ENCODE data around the gene ABLIM3.
A peak's percentile ranks its signal among the peaks of the same experiment; 100 is the strongest.

The ABLIM3 gene

DNA sequence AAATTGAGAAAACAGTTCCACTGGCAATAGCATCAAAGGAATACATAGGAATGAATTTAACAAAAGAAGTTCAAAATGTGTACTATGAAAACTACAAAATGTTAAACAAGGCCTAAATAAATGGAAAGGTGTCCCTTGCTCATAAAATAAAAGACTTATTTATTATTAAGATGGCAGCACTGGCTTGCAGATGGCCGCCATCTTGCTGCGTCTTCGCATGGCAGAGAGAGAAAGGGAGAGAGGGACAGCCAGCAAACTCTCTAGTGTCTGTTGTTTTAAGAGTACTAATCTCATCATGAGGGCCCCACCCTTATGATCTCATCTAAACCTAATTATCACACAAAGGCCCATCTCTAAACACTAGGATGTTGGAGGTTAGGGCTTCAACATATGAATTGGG, 47.1 kb downstream of the ABLIM3 start:
- DNase-seq (ENCODE audit: low spot score) = no peak

DNA sequence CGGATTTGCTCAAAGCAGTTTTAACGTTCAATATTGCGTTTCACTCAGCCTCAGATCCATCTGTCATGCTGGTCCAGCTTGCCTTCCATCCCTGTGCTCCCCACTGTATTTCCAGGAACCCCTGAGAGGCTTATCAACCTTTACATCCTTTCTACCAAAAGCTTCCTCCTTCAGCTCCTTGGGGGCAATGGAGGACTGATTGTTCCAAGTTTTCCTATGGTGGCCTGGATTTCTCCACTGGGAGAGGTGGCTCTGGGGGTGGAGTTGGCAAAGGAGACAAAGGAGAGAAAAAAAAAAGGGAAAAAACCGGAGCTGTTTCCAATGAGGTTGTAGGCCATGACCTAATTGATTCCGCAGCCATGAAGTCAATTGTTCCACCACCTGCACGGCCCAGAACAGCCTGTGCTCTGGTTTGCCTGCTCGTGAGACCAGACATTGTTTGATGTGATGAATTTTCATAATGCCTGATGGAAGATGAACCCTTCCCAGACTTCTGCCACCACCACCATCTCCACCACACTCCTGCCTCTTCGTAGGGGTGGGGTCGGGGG, 54.1 kb downstream of the ABLIM3 start:
- no peak for DNase-seq (ENCODE audit: low spot score)

DNA sequence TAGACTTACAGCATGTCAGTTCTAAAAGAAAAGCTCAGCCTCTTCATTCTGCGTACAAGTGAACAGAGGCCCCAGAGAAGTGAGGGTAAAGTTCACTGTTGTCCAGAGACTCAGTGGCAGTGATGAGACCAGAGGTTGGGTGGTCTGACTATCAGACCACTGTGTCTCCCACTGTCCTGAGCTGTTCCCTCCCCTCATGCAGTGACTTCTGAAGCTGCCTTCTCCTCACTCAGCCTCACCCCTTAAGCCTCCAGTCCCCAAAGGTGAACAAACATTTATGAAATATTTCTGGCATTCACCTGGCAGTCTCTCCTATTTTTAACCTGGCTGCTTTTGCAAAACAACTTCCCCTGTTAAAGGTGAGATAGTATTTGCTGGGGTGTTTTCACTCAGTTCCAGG, 54.7 kb downstream of the ABLIM3 start:
- DNase-seq (ENCODE audit: low spot score) = no peak

DNA sequence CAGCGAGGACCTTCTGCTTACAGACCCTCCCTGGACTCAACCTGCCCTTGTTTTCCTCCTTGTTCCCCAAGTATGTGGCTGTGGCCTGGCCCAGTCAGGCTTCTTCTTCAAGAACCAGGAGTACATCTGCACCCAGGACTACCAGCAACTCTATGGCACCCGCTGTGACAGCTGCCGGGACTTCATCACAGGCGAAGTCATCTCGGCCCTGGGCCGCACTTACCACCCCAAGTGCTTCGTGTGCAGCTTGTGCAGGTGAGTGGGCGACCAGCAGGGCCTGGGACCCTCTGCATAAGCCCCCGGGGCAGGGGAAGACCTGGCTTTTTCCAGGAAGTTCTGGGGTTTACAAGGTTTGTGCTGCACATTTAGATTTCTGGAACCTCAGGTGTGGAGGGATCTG, 56.9 kb downstream of the ABLIM3 start:
- no peak for DNase-seq (ENCODE audit: low spot score)

DNA sequence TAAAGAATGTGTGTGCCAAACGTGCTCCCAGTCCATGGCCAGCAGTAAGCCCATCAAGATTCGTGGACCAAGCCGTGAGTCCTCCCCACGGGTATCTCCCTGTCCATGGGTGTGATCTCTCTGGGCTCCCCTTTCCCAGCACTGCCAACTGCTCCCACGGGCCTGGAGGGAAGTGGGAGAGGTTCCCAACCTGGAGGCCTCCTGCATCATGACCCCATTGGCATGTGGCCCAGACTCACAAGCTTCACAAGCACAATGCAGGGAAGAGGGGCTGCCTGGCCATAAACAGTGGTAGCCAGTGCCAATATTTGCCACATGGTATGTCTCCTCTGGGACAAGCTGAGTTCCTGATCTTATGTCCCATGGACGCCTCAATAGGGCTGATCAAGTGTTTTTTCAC, 59.1 kb downstream of the ABLIM3 start:
- no peak for DNase-seq (ENCODE audit: low spot score)

DNA sequence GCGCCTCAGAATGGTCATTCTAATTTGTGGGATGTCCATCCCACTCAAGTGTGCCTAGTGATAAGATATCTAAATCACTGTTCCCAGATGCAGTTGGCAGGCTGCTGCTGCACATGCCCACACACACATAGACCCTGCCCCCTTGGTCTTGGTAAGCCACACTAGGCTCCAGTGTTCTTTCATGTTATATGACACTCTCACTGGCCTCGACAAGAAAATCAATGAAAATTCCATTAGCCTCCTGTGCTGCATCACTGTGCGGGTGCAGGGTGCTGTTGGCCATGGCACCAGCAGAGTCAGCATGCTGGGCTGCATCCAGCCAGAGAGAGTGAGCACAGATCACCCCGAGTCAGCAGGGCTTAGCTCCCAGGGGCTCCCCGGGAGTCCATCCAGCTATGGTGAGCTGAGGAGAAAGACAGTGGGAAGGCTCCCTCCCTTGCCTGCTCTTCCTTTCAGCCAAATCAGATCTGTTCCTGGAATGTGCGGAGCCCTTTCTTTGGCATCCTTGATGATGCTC, 59.9 kb downstream of the ABLIM3 start:
- no peak for DNase-seq (ENCODE audit: low spot score)

DNA sequence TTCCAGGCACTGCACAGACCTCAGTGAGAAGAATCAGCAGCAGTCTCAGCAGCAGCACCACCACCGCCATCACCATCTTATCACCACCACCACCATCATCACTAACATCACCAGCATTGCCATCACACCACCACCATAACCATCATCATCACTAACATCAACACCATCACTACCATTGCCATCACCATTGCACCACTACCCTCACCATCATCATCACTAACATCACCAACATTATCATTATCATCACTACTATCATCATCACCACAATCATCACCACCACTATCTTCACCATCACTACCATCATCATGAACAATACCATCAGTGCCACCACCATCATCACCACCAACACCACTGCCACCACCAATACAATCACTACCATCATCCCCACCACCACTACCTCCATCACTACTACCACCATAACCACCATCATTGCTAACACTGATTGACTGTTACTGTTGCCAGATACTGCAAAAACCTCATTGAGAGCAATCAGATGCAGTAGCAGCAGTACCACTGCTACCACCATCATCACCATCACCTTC, 61.7 kb downstream of the ABLIM3 start:
- no peak for DNase-seq (ENCODE audit: low spot score)

DNA sequence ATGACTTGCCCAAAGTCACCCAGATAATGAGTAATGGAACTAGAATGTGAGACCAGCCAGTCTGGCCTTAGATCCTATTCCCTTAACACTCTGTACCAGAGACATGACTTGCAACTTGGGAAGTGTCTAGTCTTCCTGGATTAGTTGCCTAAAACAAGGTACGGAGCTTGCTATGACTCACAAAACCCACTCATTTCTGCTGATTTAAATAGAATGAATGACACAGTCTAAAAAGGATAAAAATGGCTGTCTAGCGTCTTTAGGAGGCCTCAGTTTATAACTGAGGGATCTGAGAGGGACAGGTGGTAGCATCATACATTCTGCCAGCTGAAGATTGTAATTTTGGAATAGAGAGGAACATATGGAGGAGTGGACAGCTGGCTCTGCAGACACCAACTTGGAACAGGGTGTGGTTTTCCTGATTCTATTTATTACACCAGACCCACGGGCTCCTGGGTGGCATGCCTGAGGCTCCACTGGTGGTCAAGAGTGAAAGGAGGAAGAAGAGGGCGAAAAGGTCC, 62.7 kb downstream of the ABLIM3 start:
- peak; percentile 61 for DNase-seq (ENCODE audit: low spot score)

DNA sequence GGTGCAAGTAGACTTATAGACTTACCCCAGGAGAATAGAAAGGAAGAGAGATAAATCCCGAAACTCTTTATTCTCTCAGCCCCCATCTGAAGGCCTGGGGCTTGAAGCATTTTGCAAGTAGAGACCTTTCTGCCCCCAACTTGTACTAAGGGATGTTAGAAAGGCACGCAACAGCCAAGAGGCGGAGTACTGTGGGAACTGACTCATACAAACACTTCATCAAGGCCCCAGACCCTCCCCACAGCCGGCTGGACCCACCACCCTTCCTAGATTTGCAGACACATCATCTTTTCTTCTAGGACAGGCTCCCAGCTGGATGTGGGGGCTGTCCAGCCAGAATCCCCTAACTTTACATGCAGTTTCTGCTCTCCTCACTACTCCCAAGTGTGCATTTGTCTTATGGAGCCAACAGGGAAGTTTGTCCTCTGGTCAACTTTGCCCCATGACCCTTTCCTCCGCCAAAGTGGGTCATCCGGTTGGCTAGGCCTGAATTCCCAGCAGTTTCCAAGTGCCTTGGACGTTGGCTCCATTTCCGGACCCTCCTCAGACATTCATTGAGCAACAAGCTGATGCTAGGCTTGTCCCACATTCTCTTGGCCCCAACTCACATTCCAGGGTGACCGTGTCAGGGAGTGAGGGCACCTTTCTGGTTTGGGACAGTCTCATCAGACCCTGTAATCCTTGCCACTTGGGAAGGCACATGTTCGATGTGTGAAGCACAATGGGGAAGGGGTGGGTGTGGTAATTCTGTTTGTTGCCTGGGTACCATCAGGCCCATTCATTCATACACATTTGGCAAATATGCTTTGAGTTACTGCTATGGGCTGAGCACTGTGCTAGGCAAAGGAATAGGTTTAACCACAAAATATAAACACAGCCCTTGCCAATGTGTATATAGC, 64.6 kb downstream of the ABLIM3 start:
- no peak for DNase-seq (ENCODE audit: low spot score)

DNA sequence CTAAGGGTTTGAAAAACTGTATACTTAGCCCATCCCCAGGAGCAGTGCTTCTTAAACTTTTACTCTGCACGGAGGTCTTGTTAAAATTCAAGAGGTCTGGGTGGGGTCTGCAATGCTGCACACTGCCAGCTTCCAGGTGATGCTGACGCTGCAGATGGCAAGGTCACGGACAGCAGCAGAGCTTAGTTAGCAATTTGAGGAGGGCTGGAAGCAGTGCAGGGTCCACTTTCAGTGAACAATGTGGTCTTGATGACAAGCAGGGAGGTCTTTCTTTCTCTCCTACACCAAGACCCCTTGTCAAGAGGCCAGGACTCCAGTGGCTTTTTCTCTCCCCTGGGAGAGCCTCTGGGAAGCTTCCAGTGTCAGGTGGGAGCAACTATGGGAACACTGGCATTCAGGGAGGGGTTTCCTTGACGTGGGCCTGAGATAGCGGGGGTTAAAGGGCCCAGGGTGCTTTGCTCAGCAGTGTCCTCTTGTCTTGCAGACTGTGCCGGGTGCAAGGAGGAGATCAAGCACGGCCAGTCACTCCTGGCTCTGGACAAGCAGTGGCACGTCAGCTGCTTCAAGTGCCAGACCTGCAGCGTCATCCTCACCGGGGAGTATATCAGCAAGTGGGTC, 65.3 kb downstream of the ABLIM3 start:
- DNase-seq (ENCODE audit: low spot score) = no peak

DNA sequence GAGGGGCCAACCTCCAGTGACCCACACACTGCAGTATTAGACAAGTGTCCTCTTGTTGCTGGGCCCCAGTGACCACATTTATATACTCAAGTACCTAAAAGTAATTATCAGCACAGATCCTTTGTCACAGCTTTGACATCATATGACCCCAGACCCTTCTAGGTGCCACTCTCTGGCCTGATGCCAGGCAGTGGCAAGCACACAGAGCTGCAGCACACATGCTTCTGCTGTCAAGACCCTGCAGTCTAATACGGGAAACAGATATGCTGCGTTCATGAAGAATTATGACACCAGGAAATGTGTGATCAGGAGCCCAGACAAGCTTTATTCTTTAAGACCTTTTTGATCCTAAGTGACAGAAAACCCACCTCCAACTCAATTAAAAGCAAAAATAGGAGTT, 66.5 kb downstream of the ABLIM3 start:
- no peak for DNase-seq (ENCODE audit: low spot score)

DNA sequence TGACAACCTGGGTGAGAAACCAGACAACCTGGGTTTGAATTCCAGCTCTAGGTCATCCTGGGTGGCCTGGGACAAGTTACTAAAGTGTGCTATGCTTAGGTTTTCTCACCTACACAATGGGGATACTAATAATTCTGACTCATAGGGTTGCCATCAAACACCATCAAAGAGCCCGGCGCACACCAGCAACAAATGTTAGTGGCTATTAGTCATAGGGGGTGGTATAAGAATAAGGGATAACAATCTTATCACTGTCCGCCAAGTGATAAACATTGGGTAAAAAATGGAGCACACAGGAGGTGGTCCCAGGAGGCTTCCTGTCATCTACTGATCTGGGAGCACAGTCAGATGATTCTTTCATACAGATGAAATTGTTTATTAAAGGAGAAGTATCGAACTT, 68.9 kb downstream of the ABLIM3 start:
- peak; percentile 76 for DNase-seq (ENCODE audit: low spot score)

DNA sequence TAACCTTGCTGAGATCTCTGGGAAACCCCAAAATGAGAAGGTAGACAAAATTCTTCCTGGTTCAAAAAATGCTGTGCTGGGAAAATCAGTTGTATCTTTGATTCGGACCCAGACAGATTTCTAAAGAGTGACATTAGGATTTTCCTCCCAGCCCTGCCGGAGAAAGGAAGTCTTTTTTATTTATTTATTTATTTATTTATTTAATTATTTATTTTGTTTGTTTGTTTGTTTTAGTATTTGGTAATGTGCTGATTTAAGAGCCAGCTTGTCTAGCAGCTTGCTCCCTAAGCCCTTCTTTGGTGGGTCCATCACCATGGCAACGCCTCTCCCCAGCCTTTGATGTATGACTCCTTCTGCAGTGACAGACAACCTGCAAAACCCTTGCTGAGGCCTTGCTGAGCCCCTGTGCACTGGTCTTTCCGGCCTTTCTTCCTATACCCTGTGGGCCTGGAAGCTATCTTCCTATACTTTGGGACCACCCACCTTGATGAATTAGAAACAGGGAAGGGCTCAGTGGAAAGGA, 69.7 kb downstream of the ABLIM3 start:
- DNase-seq (ENCODE audit: low spot score) = no peak

DNA sequence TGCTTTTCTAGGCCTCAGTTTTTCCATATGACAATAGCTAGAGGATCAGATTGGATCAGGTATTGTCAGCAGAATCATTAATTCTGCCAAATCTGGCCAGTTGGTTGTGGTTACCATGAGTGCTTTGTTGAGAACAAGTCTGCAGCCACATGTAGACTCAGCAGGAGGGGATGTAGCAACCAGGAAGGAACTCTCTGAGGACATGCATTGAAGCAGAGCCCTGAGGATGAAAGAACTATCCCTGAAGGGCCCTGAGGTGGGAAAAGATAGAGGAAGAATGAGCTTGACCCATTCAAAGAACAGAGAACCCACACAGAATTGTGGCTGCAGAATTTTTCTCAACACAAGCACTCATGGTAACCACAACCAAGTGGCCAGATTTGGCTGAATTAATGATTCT, 70.3 kb downstream of the ABLIM3 start:
- DNase-seq (ENCODE audit: low spot score) = no peak

DNA sequence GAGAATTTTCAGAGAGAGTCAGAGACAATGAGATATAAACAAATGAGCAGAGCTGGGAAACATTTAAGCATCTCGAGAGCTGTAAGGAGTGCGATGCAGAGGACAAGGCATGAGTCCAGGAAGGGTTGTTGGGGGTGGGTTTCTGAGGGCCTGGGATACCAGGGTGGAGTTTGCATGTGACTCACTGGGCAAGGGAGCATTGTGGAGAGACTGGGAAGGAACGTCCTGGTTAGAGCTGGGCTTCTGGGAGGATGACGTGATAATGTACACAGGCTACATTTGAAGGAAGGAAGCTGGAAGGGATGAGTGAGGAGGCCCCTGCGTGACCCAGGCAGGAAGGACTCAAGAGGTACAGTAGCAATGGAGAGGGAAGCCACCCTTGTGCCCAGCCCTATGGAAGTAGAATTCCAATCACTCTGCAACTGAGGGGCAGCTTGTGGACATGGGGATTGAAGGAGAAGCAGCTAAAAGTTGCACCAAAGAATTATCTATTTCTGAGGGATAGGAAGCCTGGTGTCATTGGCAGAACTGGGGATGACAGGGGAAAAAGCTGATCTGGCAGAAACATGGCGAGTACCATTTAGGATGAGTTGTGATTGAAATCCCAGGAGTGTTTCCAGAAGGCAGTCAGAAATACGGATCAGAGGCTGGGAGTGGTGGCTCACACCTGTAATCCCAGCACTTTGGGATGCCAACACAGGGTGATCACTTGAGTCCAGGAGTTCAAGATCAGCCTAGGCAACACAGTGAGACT, 71.1 kb downstream of the ABLIM3 start:
- DNase-seq (ENCODE audit: low spot score) = peak; percentile 75

DNA sequence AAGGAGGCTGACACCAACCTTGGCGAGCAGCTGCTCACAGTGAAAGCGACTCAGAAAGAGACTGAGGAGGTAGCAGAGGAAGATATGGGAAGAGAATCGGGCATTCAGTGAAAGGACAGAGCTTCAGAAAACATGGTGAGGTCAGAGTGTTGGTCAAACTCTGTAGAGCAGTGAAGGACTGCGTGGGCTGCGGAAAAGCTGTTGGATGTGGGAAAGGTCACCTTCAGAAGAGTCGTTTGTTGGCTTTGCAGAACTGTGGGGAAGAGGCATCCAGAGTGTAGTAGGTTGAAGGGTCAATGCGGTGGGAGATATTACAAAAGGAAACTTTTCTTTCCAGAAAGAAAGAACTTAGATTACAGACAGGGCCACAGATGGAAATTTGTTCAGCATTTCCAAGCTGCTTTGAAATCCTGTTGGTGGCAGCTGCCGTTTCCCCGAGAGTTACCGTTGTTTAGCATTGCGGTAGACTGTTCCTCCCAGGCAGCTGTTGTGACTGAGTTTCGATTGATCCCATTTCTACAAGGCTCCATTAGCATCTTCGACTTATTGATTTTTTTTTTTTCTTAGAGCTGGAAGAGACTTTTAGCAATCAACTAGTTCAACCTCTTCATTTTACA, 72.1 kb downstream of the ABLIM3 start:
- DNase-seq (ENCODE audit: low spot score) = no peak

DNA sequence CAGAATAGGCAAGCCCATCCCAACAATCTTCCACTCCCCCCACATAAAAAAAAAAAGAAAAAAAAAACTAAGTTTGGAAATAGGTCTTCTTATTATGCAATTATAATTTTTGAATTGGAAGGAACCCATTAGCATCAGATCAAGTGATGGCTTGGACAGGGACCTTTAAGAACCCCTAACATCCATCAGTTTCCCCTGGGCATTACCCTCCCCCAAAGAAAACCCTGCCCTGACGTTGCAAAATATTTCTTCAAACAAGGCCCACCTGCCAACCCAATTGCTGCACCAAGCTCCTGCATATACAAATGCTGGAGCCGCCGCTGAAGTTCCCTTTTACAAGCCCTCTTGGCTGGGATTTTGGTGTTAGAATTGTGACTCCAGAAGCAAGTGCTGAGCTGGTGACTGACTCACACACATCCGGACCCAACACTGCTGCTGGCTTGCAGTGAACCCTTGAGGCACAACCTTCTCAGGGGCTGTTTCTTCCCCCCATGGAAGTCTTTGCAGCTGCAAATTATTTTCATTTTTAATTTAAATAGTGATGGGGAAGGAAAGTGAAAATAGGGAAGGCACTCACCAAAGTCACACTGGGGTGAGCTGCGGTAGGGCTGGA, 74.3 kb downstream of the ABLIM3 start:
- no peak for DNase-seq (ENCODE audit: low spot score)

DNA sequence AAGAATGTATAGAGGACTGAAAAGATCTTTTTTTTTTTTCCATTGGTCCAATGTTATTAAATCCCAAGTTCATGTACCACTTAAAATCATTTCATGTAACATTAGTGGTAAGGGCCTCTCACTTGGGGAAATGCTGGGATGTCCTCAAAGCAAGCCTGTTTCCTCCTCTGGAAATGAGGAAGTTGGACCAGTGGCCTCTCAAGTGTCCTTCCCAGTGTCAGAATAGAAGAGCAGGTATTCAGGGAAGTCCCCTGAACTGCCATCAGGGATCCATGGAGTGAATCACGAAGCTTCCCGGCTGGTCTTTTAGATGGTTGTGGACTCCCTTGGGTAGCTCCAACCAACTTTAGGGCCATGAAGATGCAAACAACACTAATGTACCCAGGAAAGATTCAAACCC, 75.2 kb downstream of the ABLIM3 start:
- DNase-seq (ENCODE audit: low spot score) = no peak

DNA sequence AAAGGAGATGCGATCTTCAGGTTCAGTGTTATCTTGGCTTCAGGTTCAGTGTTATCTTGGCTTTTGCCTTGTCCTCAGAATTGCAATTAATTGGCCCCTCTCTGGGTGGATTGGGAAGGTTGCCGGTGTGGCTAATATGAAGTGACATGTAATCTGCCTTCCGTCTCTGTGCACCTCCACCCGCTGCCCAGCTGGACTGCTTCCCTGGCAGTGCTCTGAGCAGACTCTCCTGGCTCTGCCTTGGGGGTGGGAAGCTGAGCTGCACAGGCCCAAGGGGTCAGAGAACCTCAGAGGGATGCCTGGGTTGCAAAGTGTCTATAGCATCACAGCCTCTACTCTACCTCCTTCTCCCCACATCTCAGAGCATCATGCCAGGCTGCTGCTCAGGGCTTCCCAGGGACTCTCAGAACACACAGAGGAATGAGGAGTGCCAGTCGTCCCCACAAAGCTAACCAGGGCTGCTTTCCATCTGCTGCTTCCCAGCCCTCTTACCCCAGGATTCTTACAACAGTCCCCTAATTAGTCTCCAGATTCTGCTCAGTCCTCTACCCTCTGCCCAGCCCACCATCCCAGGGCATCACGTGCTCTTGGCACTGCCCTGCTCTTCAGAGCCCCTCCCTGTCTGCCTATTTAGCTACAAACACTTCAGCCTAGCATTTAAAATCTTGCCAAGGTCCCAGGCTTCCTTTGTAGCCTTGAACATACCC, 76.0 kb downstream of the ABLIM3 start:
- no peak for DNase-seq (ENCODE audit: low spot score)

DNA sequence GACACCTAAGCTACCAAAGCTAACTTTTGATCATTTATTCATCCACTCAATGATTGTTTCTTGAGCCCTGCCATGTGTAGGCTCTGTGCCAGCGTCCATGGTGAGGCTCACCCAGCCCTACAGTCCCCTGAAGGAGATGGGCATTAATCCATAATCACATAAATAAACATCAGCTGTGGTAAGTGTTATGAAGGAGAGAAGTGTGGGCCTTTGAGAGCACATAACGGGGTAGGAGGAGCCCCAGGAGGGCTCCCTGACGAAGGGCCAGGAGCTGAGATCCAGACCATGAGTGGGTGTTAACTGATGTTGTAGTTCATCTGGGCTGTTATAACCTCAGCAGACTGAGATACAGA, 76.5 kb downstream of the ABLIM3 start:
- no peak for DNase-seq (ENCODE audit: low spot score)
